HepG2 (cell line): ENCODE measurements around the gene NCOA5. TPM values are rescaled to one million over a fixed set of nuclear protein-coding genes. Genes with fewer than 3 reads are reported as not detected.

Experiments used
- ATRX ChIP-seq: sonication (generic); formaldehyde crosslinking; IDR thresholded peaks from 2 replicates; pipeline ENCODE4 v1.4.0; 2020; ENCODE audit warnings: missing genetic modification reagents, borderline replicate concordance
- FOXA1 ChIP-seq, 2 experiments: fragments of 450-650 bp in 1 of 2; sonication (generic) in 1 of 2; formaldehyde crosslinking in 1 of 2; IDR thresholded peaks; 2 replicates each; pipeline versions ENCODE4 v1.4.0 to v1.6.1; 2016 to 2020; ENCODE audit warnings: missing genetic modification reagents in 1 of 2
- GATA4 ChIP-seq: sonication (generic); IDR thresholded peaks from 2 replicates; pipeline ENCODE4 v1.6.1; 2016; ENCODE audit warnings: antibody characterized with exemption, low read depth, borderline replicate concordance
- HMG20B ChIP-seq: conservative IDR thresholded peaks from 2 replicates; pipeline ENCODE4 v1.6.1; 2016; ENCODE audit warnings: missing genetic modification reagents, missing compliant biosample characterization
- HOXA9 ChIP-seq: sonication (generic); formaldehyde crosslinking; IDR thresholded peaks from 2 replicates; pipeline ENCODE4 v1.8.1; 2022; ENCODE audit warnings: missing genetic modification reagents, mild to moderate bottlenecking, moderate library complexity, borderline replicate concordance
- MAFK ChIP-seq, 2 experiments: IDR thresholded peaks in 1 of 2; conservative IDR thresholded peaks in 1 of 2; 2 replicates each; pipeline ENCODE4 v1.6.1; 2011; ENCODE audit warnings: improper control_type of control experiment in 2 of 2, low read length in 2 of 2
- NFE2L1 ChIP-seq: sonication (generic); formaldehyde crosslinking; IDR thresholded peaks from 2 replicates; pipeline ENCODE4 v1.4.0; 2020; ENCODE audit warnings: missing genetic modification reagents, mild to moderate bottlenecking, borderline replicate concordance
- PLRG1 ChIP-seq: fragments of 450-650 bp; conservative IDR thresholded peaks from 2 replicates; pipeline ENCODE4 v1.6.1; 2016
- SMARCE1 ChIP-seq: fragments of 450-650 bp; IDR thresholded peaks from 2 replicates; pipeline ENCODE4 v1.6.1; 2017; ENCODE audit warnings: borderline replicate concordance
- TERF1 ChIP-seq: sonication (generic); formaldehyde crosslinking; IDR thresholded peaks from 2 replicates; pipeline ENCODE4 v1.8.0; 2022; ENCODE audit warnings: mild to moderate bottlenecking, missing genetic modification reagents, moderate library complexity
- YEATS2 ChIP-seq: sonication (generic); formaldehyde crosslinking; IDR thresholded peaks from 2 replicates; pipeline ENCODE4 v1.4.0; 2020; ENCODE audit warnings: missing genetic modification reagents, borderline replicate concordance
- ZBTB3 ChIP-seq: sonication (generic); formaldehyde crosslinking; IDR thresholded peaks from 2 replicates; pipeline ENCODE4 v1.4.0; 2020; ENCODE audit warnings: low read depth, mild to moderate bottlenecking, moderate library complexity, missing genetic modification reagents, borderline replicate concordance
- ZBTB33 ChIP-seq: sonication (generic); formaldehyde crosslinking; IDR thresholded peaks from 2 replicates; pipeline ENCODE4 v1.4.0; 2020; ENCODE audit warnings: missing genetic modification reagents
- ZHX2 ChIP-seq, 2 experiments: sonication (generic) in 1 of 2; formaldehyde crosslinking in 1 of 2; IDR thresholded peaks; 2 replicates each; pipeline versions ENCODE4 v1.6.1 to v1.9.0; 2014 to 2022; ENCODE audit warnings: antibody characterized with exemption in 1 of 2, borderline replicate concordance in 1 of 2, inconsistent platforms in 1 of 2, low read depth in 1 of 2, missing genetic modification reagents in 1 of 2
- ZNF33A ChIP-seq: sonication (generic); formaldehyde crosslinking; IDR thresholded peaks from 2 replicates; pipeline ENCODE4 v1.5.1; 2020; ENCODE audit warnings: missing genetic modification reagents, mild to moderate bottlenecking, moderate library complexity, borderline replicate concordance
- ZNF564 ChIP-seq: sonication (generic); formaldehyde crosslinking; IDR thresholded peaks from 2 replicates; pipeline ENCODE4 v1.8.1; 2023; ENCODE audit warnings: mild to moderate bottlenecking, missing genetic modification reagents
- ZNF607 ChIP-seq: sonication (generic); formaldehyde crosslinking; IDR thresholded peaks from 2 replicates; pipeline ENCODE4 v1.5.1; 2020; ENCODE audit warnings: missing genetic modification reagents, mild to moderate bottlenecking, borderline replicate concordance
- ZNF691 ChIP-seq: sonication (generic); formaldehyde crosslinking; IDR thresholded peaks from 2 replicates; pipeline ENCODE4 v1.4.0; 2020; ENCODE audit warnings: missing genetic modification reagents, low read depth, mild to moderate bottlenecking, borderline replicate concordance
- ZNF724P ChIP-seq: sonication (generic); formaldehyde crosslinking; IDR thresholded peaks from 2 replicates; pipeline ENCODE4 v1.8.0; 2022; ENCODE audit warnings: missing genetic modification reagents, borderline replicate concordance
- polyA plus RNA-seq, 8 experiments: library from polyadenylated mRNA; depleted of rRNA in 3 of 8; stranded (reverse) in 7 of 8; unstranded in 1 of 8; fragments of >200 nt; fragmentation: Illumina TruSeq in 4 of 8; extraction: Trizol in 4 of 8; gene quantifications; 2 replicates each; pipeline versions ENCODE4 v1.2.1 to v1.2.3, GENCODE V29; 2011 to 2016; ENCODE audit warnings: low read depth in 4 of 8, missing spikeins in 1 of 8, mixed read lengths in 1 of 8; ENCODE audit not compliant: insufficient read depth in 1 of 8
- total RNA-seq, 5 experiments: library from RNA; depleted of rRNA; stranded (reverse); fragments of >200 nt; fragmentation: Illumina TruSeq; extraction: Trizol; gene quantifications; 2 replicates each; pipeline ENCODE4 v1.2.3, GENCODE V29; 2016; ENCODE audit warnings: low read depth in 1 of 5

NCOA5 gene
- total and polyA plus RNA-seq, 2 of the 13 experiments (the other 11 are each of a cell fraction or from before 2014, with no cell fraction given) = 16.5 to 28.4 TPM

GRCh38 chr20:46027245-46027853 is 62.4 kb downstream of the NCOA5 start (continued):
- no peak for TF ChIP-seq TERF1
- no peak for TF ChIP-seq ZBTB33
- TF ChIP-seq ZNF564 (CRISPR knock-in tag) = no peak
- no peak for TF ChIP-seq GATA4
- TF ChIP-seq PLRG1 = no peak
- no peak for TF ChIP-seq HOXA9 (CRISPR knock-in tag)
- TF ChIP-seq ATRX (CRISPR knock-in tag) = no peak
- TF ChIP-seq FOXA1 (IDR thresholded peaks at IDR 0.05) = no peak
- TF ChIP-seq FOXA1 (CRISPR knock-in tag; IDR thresholded peaks at IDR 0.05) = no peak
- no peak for TF ChIP-seq SMARCE1
- TF ChIP-seq ZHX2 (IDR thresholded peaks at IDR 0.05; ENCODE audit: low read depth) = no peak
- peak; percentile 85; the same call in 1 of the 2 replicates for TF ChIP-seq ZHX2 (CRISPR knock-in tag; IDR thresholded peaks at IDR 0.05; ENCODE audit: borderline replicate concordance)
- TF ChIP-seq ZNF607 (CRISPR knock-in tag) = peak; percentile 66; the same call in 1 of the 2 replicates
- TF ChIP-seq ZNF691 (CRISPR knock-in tag) = no peak
- TF ChIP-seq ZNF33A (CRISPR knock-in tag) = no peak
- TF ChIP-seq ZBTB3 (CRISPR knock-in tag) = no peak
- TF ChIP-seq NFE2L1 (CRISPR knock-in tag) = no peak
- TF ChIP-seq YEATS2 (CRISPR knock-in tag) = no peak
- no peak for TF ChIP-seq ZNF724P (CRISPR knock-in tag)
- TF ChIP-seq MAFK (conservative IDR thresholded peaks at IDR 0.05 in 1 of 2, IDR thresholded peaks at IDR 0.05 in 1 of 2; ENCODE audit: low read length in 2 of 2) = no peak
- TF ChIP-seq HMG20B = no peak
